ENCODE measurements around the gene CORO7. TPM values are rescaled to one million over a fixed set of nuclear protein-coding genes. Genes with fewer than 3 reads are reported as not detected.

CORO7 gene
- total and polyA plus RNA-seq, 2 donors: 13.7 to 15.6 TPM

DNA sequence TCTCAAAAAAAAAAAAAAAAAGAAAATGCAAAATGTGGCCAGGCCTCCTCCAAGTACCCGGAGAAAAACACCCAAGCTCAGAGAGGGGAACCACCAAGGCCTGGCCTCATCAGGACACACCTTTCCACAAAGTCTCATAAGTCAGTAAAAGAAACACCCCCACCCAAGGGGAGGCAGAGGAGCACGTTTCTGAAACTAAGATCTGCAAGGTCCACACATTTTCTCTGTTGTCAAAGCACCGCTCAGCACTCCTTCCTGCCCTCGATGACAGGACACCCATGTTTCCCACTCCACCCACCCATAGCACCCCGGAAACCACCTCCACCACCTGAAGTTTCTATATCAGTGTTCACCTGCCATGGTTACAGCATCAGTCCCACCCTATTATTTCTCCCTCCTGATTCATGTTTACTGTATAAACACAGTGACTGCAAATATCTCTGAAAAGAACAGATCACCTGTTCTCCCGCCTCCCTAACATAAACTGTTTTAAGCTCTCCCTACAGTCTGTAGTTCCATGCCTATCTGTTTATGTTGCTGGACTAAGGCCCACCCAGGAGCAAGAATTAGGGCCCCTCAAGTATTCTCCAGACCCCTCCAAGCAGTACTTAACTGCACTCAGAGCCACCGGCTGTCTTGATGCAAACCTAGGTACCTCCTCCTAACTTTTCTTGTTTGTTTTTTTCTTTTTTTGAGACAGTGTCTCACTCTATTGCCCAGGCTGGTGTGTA, 2.0 kb downstream of the CORO7 start:
- Histone ChIP-seq H3K36me3 (ENCODE audit: insufficient read depth) (no peaks in the 10 kb centered on the region), H3K27ac (ENCODE audit: low read depth) (no peak overlapping the region), H3K4me1 (ENCODE audit: insufficient read depth) (no peaks in the 10 kb centered on the region), H3K4me3 (ENCODE audit: low read depth, low read length) (no peak overlapping the region)
- no peak for DNase-seq (ENCODE audit: extremely low spot score)
- 89% methylated on average over 7 of the region's 7 CpGs for WGBS

DNA sequence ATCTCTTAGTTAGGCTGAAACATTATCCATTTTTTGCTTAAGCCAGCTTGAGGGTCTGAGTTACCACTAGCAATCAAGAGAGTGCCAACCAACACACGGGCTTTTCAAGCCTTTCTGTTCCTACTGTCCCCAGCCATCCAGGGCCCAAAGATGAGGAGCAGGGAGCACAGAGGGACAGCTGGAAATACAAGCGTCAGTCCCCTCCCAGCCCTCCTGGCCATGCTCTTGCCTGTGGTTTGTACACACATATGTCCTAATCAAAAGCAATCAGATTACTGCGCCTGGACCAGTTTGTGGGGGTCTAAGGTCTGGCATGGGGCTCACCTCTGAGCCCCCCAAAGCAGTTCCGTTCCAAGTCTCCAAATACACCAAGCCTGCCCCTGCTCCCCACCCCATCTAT, 3.5 kb downstream of the CORO7 start:
- Histone ChIP-seq H3K27ac (ENCODE audit: low read depth) (no peak overlapping the region), H3K4me3 (ENCODE audit: low read depth, low read length) (no peak overlapping the region), H3K36me3 (ENCODE audit: insufficient read depth) (no peaks in the 10 kb centered on the region), H3K4me1 (ENCODE audit: insufficient read depth) (no peaks in the 10 kb centered on the region)
- DNase-seq (ENCODE audit: extremely low spot score): no peak
- WGBS: 96% methylated on average over 4 of the region's 4 CpGs

DNA sequence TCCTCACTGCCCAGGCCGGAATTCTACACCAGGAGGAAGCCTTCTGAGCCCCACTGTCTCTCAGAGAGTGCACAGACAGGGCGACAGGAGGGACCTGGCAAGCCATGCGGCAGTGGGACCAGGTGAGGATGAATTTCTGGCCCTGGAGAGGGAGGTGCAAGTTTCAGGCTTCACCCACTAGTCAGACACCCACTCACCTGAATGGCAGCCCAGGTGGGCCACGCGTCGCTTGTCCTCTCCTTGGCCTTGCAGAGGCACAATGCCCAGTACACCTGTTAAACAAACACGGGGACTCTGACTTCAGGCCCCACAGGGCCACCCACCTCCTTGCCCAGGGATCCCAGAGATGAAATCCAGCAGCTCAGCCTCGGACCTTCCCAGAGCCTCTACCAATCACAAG, 4.2 kb downstream of the CORO7 start:
- Histone ChIP-seq H3K36me3 (ENCODE audit: insufficient read depth) (peaks cover 2% of the 10 kb centered on the region), H3K27ac (ENCODE audit: low read depth) (no peak overlapping the region), H3K4me3 (ENCODE audit: low read depth, low read length) (no peak overlapping the region), H3K4me1 (ENCODE audit: insufficient read depth) (no peaks in the 10 kb centered on the region)
- DNase-seq (ENCODE audit: extremely low spot score): no peak
- 89% methylated on average over 8 of the region's 8 CpGs for WGBS

DNA sequence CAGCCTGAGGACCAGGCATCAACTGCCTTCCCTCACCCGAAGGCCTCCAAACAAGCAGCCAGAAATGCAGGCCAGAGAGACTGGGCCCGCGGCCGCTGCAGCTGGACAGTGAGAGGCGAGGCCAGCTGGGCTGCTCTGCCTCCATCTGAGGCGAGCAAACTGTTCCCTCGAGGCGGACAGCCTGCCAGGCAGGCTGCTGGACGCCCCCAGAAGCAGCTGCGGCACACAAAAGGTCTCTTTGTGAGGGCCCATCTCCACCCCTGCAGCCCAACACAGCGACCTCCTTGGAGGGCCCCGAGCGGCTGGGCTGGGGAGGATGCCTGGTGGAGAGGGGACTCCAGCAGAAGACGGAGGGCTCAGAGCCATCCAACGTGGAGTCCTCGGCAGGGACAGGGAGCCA, 4.7 kb downstream of the CORO7 start:
- 58% methylated on average over 16 of the region's 16 CpGs for WGBS
- DNase-seq (ENCODE audit: extremely low spot score): no peak
- Histone ChIP-seq H3K27ac (ENCODE audit: low read depth) (no peak overlapping the region), H3K4me3 (ENCODE audit: low read depth, low read length) (no peak overlapping the region), H3K4me1 (ENCODE audit: insufficient read depth) (no peaks in the 10 kb centered on the region), H3K36me3 (ENCODE audit: insufficient read depth) (peaks cover 2% of the 10 kb centered on the region)

DNA sequence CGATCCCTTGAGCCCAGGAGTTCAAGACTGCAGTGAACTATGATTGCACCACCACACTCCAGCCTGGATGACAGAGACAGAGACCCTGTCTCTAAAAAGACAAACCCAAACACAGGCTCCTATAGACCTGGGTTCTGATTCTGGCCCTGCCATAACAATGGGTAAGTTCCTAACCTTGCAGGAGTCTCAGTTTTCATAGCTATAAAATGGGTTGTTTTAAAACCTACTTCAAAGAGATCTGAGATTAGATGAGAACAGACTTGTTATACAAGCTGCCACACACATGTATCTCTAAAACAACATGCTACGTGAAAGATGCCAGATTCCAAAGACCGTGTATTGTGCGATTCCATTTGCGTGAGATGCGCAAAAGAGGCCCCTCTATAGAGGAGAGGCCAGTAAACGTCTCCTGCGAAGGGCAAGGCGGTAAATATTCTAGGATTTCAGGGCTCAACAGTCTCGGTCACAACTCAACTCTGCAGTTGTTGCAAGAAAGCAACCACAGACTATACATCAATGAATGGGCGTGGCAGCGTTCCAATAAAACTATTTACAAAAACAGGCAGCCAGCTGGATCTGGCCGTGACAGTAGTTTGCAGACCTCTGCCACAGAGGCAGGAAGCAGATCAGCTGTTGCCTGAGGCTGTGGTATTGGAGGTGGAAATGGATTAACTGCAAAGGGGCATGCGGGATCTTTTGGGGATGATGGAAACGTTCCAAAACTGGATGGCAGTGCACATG, 5.9 kb downstream of the CORO7 start:
- Histone ChIP-seq H3K36me3 (ENCODE audit: insufficient read depth) (peaks cover 2% of the 10 kb centered on the region), H3K4me3 (ENCODE audit: low read depth, low read length) (no peak overlapping the region), H3K27ac (ENCODE audit: low read depth) (no peak overlapping the region), H3K4me1 (ENCODE audit: insufficient read depth) (no peaks in the 10 kb centered on the region)
- WGBS: 46% methylated on average over 15 of the region's 15 CpGs
- peak; percentile 61 for DNase-seq (ENCODE audit: extremely low spot score)

DNA sequence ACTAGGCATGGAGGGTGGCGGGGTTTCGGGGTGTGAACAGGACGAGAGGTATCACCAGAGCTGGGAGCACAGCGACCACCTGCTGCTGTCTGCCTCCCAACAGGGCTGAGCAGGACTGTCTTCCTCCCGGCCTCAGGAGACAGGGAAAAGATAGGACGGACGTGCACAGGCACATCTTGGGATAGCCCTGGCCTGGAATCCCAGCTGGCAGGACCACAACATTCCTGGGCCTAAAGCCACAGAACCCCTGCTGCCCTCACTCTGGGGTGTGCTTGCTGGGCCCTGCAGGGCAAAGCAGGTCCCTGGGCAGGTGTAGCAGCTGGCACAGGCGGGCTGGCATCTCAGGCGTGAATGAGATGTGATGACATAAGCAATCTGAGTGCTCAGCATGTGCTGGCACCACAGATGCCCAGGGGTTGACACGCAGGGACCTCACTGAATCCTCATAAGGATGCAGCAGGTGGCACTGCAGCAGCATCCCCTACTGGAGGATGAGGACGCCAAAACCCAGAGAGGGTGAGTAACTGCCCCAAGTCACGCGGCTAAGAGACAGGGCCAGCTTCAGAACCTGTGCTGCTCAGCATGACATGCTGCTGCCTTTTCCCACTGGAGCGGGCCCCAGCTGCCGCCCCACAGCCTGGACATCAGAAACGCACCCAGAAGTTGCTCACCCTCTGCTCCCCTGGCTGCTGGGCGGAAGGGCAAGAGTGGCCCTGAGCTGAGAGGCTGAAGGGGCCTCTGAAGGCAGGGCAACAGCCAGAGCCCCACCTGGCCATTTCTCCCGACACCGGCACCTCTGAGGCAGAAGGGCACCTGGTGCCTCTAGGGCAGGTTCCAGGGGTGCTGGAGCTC, 7.1 kb downstream of the CORO7 start:
- 84% methylated on average over 19 of the region's 19 CpGs for WGBS
- no peak for DNase-seq (ENCODE audit: extremely low spot score)
- peaks cover 2% of the 10 kb centered on the region for H3K36me3 ChIP-seq (ENCODE audit: insufficient read depth)
- no peak overlapping the region for H3K27ac ChIP-seq (ENCODE audit: low read depth)
- H3K4me3 ChIP-seq (ENCODE audit: low read depth, low read length): no peak overlapping the region
- H3K4me1 ChIP-seq (ENCODE audit: insufficient read depth): no peaks in the 10 kb centered on the region

DNA sequence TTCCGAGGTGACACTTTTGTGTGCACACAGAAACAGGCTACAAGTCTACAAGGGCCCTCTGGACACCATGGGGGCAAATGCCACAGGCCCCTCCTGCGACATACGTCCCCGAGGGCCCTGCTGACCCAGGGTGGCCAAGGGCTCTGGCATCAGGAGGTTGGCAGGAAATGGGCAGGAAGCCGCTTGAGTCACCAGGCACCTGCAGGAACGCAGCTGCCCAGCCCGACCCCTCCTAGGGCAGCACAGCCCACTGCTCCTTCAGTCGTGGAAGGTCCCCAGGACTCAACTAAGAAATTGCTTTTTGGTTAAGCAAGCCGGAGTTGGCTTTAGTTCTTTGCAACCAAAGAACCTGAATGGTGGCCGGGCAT, 8.1 kb downstream of the CORO7 start:
- Histone ChIP-seq H3K36me3 (ENCODE audit: insufficient read depth) (peaks cover 2% of the 10 kb centered on the region), H3K4me3 (ENCODE audit: low read depth, low read length) (no peak overlapping the region), H3K4me1 (ENCODE audit: insufficient read depth) (no peaks in the 10 kb centered on the region), H3K27ac (ENCODE audit: low read depth) (no peak overlapping the region)
- WGBS: 81% methylated on average over 10 of the region's 10 CpGs
- no peak for DNase-seq (ENCODE audit: extremely low spot score)

DNA sequence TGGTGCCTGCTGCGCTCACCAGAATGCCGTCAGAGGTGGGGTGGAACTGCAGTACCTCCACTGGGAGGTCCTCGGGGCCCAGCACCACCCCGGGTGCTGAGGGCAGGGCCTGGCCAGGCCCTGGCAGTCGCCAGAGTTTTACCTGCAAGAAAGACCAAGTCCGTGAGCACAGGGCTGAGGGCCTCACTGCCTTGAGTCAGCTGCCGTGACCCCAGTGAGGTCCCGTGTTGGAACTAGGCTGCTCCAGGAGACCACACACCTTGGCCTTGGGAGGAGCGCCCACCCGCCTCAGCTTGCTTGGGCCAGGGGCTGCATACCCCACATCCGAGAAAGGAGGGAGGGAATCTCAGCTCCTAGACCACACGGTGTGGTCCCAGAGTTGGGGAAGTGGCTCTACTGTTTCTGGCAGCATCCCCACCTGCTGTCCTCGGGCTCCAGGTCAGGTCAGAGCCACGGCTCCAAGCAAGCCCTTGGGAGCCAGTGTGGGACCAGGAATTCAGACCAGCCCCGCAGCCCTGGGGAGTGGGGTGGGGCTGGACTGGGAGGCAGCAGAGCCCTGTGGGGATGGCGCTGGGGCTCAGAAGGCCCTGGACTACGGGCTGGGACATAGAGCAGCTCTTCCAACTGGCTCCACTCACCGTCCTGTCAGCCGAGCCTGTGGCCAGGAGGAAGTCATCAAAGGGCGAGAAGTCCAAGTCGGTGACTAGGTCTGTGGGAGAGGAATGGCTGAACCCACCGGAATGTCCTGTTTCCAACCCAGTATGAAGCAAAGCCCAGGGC, 8.7 kb downstream of the CORO7 start:
- DNase-seq (ENCODE audit: extremely low spot score): no peak
- WGBS: 73% methylated on average over 22 of the region's 22 CpGs
- Histone ChIP-seq H3K4me1 (ENCODE audit: insufficient read depth) (no peaks in the 10 kb centered on the region), H3K36me3 (ENCODE audit: insufficient read depth) (peaks cover 2% of the 10 kb centered on the region), H3K4me3 (ENCODE audit: low read depth, low read length) (no peak overlapping the region), H3K27ac (ENCODE audit: low read depth) (no peak overlapping the region)

DNA sequence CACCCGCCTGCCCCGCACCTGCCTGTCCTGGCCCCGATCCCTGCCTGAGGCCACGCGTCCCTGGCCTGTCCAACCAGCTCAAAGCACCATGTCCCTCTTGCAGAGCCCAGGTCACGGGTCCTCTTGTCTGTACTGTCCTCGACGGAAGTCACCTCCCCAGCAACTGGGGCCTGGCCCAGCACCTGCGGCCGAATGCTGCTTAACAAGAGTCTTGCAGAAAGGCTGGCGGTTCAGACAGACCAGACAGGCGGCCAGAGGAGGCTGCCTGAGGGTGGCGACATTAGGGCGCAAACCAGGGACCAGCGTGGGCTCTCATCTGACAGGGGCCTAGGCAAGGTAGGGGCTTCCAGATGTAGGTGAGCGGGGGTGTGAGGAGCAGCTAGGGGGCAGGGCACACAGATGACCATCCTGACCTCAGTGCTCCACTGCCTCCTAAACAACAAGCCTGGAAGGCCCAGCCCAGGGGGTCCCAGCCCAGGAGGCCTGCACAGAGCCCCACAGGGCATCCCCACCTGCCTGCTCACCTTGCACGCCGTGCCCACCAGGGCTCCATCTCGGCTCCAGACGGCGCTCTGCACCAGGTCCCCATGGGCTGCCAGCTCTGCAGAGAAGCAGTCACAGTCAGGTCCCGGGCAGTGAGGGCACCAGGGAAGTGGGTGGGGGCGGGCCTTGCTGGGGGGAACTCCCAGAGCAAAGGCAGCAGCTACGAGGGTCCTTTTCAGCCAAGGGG, 11.3 kb downstream of the CORO7 start:
- peaks cover 2% of the 10 kb centered on the region for H3K36me3 ChIP-seq (ENCODE audit: insufficient read depth)
- no peak overlapping the region for H3K27ac ChIP-seq (ENCODE audit: low read depth)
- DNase-seq (ENCODE audit: extremely low spot score): no peak
- no peak overlapping the region for H3K4me3 ChIP-seq (ENCODE audit: low read depth, low read length)
- 92% methylated on average over 24 of the region's 24 CpGs for WGBS
- H3K4me1 ChIP-seq (ENCODE audit: insufficient read depth): no peaks in the 10 kb centered on the region

DNA sequence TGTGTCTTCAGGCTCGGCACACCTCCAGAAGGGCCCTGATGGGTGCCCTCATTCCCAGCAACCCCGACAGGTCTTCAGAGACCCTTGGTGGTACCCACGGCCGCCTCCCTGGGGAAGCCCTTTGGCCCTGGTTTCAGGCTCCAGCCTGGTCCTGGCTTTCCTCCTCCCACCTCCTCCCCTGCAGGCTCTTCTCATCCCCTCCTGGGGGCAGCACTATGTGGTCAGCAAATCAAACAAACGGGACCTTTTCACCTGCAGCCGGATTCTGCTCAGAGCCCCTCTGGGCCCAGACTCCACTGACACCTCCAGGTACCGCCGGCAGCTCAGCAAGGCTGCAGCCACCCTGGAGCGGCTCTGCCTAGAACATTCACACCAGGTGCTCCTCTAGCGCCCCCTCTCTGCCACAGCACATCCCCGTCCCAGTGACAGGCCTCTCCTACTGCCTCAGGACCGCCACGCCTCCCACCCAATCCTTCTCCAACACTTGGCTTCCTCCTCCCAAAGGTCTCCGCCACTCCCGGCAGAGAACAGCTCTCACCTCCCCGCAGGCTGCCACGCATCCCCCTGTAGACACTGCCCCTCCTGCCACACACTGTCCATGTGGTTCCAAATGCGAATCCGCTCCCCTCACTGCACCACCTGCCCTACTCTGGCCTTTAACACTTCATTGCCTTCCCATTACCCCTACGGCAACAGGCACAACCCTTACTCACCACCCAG, 12.0 kb downstream of the CORO7 start:
- H3K36me3 ChIP-seq (ENCODE audit: insufficient read depth): peaks cover 2% of the 10 kb centered on the region
- H3K27ac ChIP-seq (ENCODE audit: low read depth): no peak overlapping the region
- no peak overlapping the region for H3K4me3 ChIP-seq (ENCODE audit: low read depth, low read length)
- no peak for DNase-seq (ENCODE audit: extremely low spot score)
- H3K4me1 ChIP-seq (ENCODE audit: insufficient read depth): no peaks in the 10 kb centered on the region
- 76% methylated on average over 20 of the region's 20 CpGs for WGBS

DNA sequence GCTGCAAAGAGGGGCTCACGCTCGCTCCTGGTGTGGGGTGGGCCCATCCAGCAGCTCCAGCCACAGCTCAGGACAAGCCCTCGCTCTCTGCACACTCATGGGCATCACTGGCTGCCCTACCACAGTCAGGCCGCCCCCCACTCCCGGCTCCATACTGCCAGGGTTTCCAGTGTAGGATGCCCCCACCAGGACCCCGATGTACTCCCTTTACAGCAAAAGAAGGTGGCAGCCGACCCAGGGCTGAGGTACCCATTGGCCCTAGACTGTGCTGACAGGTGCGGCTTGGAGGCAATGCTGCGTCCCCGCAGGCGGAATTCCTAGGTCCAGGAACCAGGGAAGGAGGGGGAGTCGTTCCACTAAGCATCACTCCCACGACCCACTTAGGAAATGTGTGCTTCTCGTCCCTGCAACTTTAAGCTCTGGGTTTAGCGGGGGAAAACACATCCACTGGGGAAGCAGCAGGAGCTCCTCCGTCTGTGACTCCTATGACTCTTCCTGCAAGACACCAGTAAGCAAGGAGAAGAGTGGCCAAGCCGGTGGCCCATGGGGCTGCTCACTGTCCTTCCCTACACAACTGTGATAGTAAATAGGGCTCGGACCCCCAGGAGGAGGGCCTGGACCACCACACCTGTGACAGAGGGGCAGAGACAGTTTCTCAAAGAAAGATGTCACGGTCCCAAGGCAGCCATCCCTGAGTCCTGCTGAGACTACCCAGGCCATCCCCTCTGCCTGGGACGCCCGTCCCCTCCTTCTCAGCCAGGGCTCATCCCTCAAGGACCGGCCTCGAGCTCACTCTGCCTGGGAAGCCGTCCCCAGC, 13.1 kb downstream of the CORO7 start:
- H3K27ac ChIP-seq (ENCODE audit: low read depth): no peak overlapping the region
- 83% methylated on average over 24 of the region's 24 CpGs for WGBS
- peaks cover 2% of the 10 kb centered on the region for H3K36me3 ChIP-seq (ENCODE audit: insufficient read depth)
- DNase-seq (ENCODE audit: extremely low spot score): no peak
- H3K4me1 ChIP-seq (ENCODE audit: insufficient read depth): no peaks in the 10 kb centered on the region
- H3K4me3 ChIP-seq (ENCODE audit: low read depth, low read length): no peak overlapping the region

All from urinary bladder (tissue), 4 donors.